C4-2B (cell line): Measurements from ENCODE around the gene CEP164.

Experiments used
- CTCF ChIP-seq: fragments of 450-650 bp; conservative IDR thresholded peaks from 2 replicates; pipeline ENCODE4 v1.5.1; 2017; ENCODE audit warnings: mild to moderate bottlenecking
- ZFX ChIP-seq: fragments of 450-650 bp; IDR thresholded peaks from 2 replicates; pipeline ENCODE4 v1.6.1; 2017

- TF ChIP-seq CTCF (no peak), ZFX (no peak)
Measured at GRCh38 chr11:117462864-117463247, 135.2 kb downstream of the CEP164 start.
